SU-DHL-6 (cell line): ENCODE results near the gene IL6ST.

Experiments used
- CTCF ChIP-seq: fragments of 200-600 bp; sonication (generic); IDR thresholded peaks from one replicate; pipeline ENCODE4 v1.5.1; 2017; ENCODE audit warnings: antibody characterized with exemption, mild to moderate bottlenecking, low read length, moderate library complexity; ENCODE audit not compliant: insufficient read depth, poor library complexity, severe bottlenecking
- EZH2phosphoT487 ChIP-seq: fragments of 200-600 bp; sonication (generic), shearing (Covaris generic); conservative IDR thresholded peaks from 2 replicates; pipeline ENCODE4 v1.6.1; 2018; ENCODE audit warnings: mild to moderate bottlenecking, antibody characterized with exemption, low read length, moderate library complexity, mixed read lengths

GRCh38 chr5:55986931-55987330 is 7.8 kb downstream of the IL6ST start:
- TF ChIP-seq CTCF: no peak
- no peak for TF ChIP-seq EZH2phosphoT487
